Fibroblast of lung (primary cell): ENCODE data around the gene KMT2C. TPM values are rescaled to one million over a fixed set of nuclear protein-coding genes. Genes with fewer than 3 reads are reported as not detected.

ENCODE experiments used
- DNase-seq, 2 donors: peaks; one replicate each; pipeline versions ENCODE4 v3.0.0 to v3.0.0-alpha.2; 2010; ENCODE audit warnings: low read depth in 2 of 2
- H2AFZ ChIP-seq: 2 replicates; pipeline ENCODE4 v1.5.1; 2012; ENCODE audit warnings: low read length, control low read depth, inconsistent platforms
- H3K27ac ChIP-seq: 2 replicates; pipeline ENCODE4 v1.5.1; 2011; ENCODE audit warnings: low read length, control low read depth; ENCODE audit not compliant: insufficient read depth
- H3K27me3 ChIP-seq: 2 replicates; pipeline ENCODE4 v1.5.1; 2011; ENCODE audit warnings: mild to moderate bottlenecking, low read length; ENCODE audit not compliant: control insufficient read depth, insufficient read depth
- H3K36me3 ChIP-seq: 2 replicates; pipeline ENCODE4 v1.5.1; 2011; ENCODE audit warnings: low read length; ENCODE audit not compliant: control insufficient read depth, insufficient read depth
- H3K4me1 ChIP-seq: 2 replicates; pipeline ENCODE4 v1.5.1; 2011; ENCODE audit warnings: low read length; ENCODE audit not compliant: control insufficient read depth, insufficient read depth; ENCODE audit errors: extremely low read depth
- H3K4me2 ChIP-seq: 2 replicates; pipeline ENCODE4 v1.5.1; 2011; ENCODE audit warnings: low read length, control low read depth; ENCODE audit not compliant: insufficient read depth; ENCODE audit errors: extremely low read depth
- H3K4me3 ChIP-seq, 4 experiments: fragments of 200-600 bp in 1 of 4; sonication (generic) in 1 of 4; replicated peaks in 1 of 4; 2 replicates each; pipeline ENCODE4 v1.5.1; 2011 to 2016; ENCODE audit warnings: low read length in 4 of 4, low read depth in 3 of 4, mild to moderate bottlenecking in 3 of 4, control low read depth in 2 of 4, inconsistent platforms in 1 of 4, mixed read lengths in 1 of 4; ENCODE audit not compliant: insufficient read depth in 1 of 4; ENCODE audit errors: control extremely low read depth in 1 of 4
- H3K79me2 ChIP-seq: 2 replicates; pipeline ENCODE4 v1.5.1; 2012; ENCODE audit warnings: mild to moderate bottlenecking, low read length, inconsistent platforms; ENCODE audit not compliant: control insufficient read depth, insufficient read depth
- H3K9ac ChIP-seq: 2 replicates; pipeline ENCODE4 v1.5.1; 2011; ENCODE audit warnings: mild to moderate bottlenecking, low read length, control low read depth; ENCODE audit not compliant: insufficient read depth
- H3K9me3 ChIP-seq: 2 replicates; pipeline ENCODE4 v1.5.1; 2012; ENCODE audit warnings: low read depth, low read length; ENCODE audit not compliant: control insufficient read depth, insufficient read depth
- H4K20me1 ChIP-seq: 2 replicates; pipeline ENCODE4 v1.5.1; 2011; ENCODE audit warnings: low read length; ENCODE audit not compliant: control insufficient read depth, insufficient read depth; ENCODE audit errors: extremely low read depth
- EZH2 ChIP-seq: IDR thresholded peaks from 2 replicates; pipeline ENCODE4 v1.5.1; 2012; ENCODE audit warnings: low read length, control low read depth, mild to moderate bottlenecking; ENCODE audit errors: missing control alignments
- polyA plus RNA-seq, 2 donors: library from polyadenylated mRNA; depleted of rRNA in 1 of 2; stranded (reverse) in 1 of 2; unstranded in 1 of 2; fragments of >200 nt; gene quantifications; 2 replicates each; pipeline ENCODE4 v1.2.1, GENCODE V29; 2011 to 2012; ENCODE audit warnings: missing spikeins in 1 of 2
- total RNA-seq: library from RNA; depleted of rRNA; stranded (reverse); fragments of >200 nt; gene quantifications from 2 replicates; pipeline ENCODE4 v1.2.1, GENCODE V29; 2014
- TF ChIP-seq, protein P1 (sequence below), 2 donors: IDR thresholded peaks in 1 of 2; conservative IDR thresholded peaks in 1 of 2; 1 replicate in 1 of 2; 2 replicates in 1 of 2; pipeline ENCODE4 v1.5.1; 2011 to 2012; ENCODE audit warnings: low read length in 2 of 2, control low read depth in 1 of 2, inconsistent platforms in 1 of 2, low read depth in 1 of 2, mild to moderate bottlenecking in 1 of 2

The KMT2C gene
- total and polyA plus RNA-seq, 2 donors (not counting 1 experiment from before 2014, with no cell fraction given): 11.1 to 32.4 TPM

DNA sequence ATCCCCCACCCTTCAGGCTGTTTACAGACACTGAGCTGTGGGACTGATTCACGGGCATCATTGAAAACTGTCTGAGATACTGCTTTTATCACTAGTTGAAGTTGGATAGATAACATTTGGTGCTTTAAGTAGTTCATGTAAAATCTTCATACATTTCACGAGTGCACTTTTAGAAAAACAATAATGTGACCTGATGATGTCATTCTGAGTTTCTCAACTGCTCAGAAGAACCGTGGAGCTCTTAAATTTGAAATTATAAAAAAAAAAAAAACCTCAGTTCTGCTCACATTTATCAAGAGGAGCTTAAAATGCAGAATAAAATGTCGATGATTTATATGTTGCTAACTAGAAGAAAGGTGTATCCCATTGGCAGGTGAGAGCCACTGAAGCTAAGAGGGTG, 328.8 kb downstream of the KMT2C start:
- peak in 1 of 2 donors; percentile 28 for DNase-seq
- Histone ChIP-seq H4K20me1 (no peaks in the 10 kb centered on the region), H3K4me3 (no peak overlapping the region), H3K27ac (no peak overlapping the region), H3K36me3 (peaks cover 7% of the 10 kb centered on the region), H3K79me2 (no peaks in the 10 kb centered on the region), H3K9ac (no peak overlapping the region), H3K27me3 (no peaks in the 10 kb centered on the region), H3K9me3 (no peaks in the 10 kb centered on the region), H2AFZ (no peak overlapping the region), H3K4me1 (peaks cover 2% of the 10 kb centered on the region), H3K4me2 (no peak overlapping the region)
- no peak for TF ChIP-seq EZH2
- TF ChIP-seq, protein P1, sequence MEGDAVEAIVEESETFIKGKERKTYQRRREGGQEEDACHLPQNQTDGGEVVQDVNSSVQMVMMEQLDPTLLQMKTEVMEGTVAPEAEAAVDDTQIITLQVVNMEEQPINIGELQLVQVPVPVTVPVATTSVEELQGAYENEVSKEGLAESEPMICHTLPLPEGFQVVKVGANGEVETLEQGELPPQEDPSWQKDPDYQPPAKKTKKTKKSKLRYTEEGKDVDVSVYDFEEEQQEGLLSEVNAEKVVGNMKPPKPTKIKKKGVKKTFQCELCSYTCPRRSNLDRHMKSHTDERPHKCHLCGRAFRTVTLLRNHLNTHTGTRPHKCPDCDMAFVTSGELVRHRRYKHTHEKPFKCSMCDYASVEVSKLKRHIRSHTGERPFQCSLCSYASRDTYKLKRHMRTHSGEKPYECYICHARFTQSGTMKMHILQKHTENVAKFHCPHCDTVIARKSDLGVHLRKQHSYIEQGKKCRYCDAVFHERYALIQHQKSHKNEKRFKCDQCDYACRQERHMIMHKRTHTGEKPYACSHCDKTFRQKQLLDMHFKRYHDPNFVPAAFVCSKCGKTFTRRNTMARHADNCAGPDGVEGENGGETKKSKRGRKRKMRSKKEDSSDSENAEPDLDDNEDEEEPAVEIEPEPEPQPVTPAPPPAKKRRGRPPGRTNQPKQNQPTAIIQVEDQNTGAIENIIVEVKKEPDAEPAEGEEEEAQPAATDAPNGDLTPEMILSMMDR (conservative IDR thresholded peaks at IDR 0.05 in 1 of 2, IDR thresholded peaks at IDR 0.05 in 1 of 2; ENCODE audit: low read depth in 1 of 2, low read length in 2 of 2): no peak

DNA sequence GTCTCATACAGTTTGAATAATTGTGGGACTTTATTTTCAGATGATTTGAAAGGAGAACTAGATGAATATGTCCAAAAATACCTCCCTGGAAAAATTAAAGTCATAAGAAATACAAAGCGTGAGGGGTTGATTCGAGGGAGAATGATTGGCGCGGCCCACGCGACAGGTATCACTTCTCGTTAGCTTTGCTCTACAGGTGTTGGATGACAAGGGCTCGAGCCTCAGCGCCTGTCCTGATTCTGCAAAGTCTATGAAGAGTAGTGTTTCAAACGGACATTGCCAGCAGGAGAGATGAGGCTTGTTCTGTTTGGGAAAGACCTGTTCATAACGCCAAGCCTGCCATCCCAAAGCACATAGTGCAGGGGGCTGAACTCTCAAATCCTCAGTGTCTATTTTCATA, 330.6 kb downstream of the KMT2C start:
- Histone ChIP-seq H3K79me2 (no peaks in the 10 kb centered on the region), H3K9ac (no peak overlapping the region), H3K9me3 (no peaks in the 10 kb centered on the region), H4K20me1 (no peaks in the 10 kb centered on the region), H3K4me2 (no peak overlapping the region), H3K4me1 (peaks cover 2% of the 10 kb centered on the region), H3K27me3 (no peaks in the 10 kb centered on the region), H3K27ac (no peak overlapping the region), H2AFZ (no peak overlapping the region), H3K36me3 (peaks cover 7% of the 10 kb centered on the region), H3K4me3 (no peak overlapping the region)
- TF ChIP-seq, protein P1 (conservative IDR thresholded peaks at IDR 0.05 in 1 of 2, IDR thresholded peaks at IDR 0.05 in 1 of 2; ENCODE audit: low read depth in 1 of 2, low read length in 2 of 2): no peak
- TF ChIP-seq EZH2: no peak
- no peak for DNase-seq

DNA sequence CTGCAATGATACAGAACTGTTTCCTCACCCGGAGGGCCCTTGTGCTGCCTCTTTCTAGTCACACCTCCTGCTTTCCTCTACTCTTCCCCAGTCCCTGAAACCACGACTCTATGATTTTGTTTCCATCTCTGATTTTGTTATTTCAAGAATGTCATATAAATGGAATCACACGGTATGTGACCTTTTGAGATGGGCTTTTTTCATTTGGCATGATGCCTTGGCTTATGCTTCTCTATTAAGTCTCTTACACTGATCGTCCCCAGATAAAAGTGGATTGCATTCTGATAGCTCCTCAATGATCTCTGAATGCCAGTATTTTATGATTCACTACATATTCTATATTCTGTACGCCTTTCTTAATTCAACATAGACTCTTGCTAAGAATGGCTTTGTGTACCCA, 332.1 kb downstream of the KMT2C start:
- TF ChIP-seq EZH2: no peak
- TF ChIP-seq, protein P1 (conservative IDR thresholded peaks at IDR 0.05 in 1 of 2, IDR thresholded peaks at IDR 0.05 in 1 of 2; ENCODE audit: low read depth in 1 of 2, low read length in 2 of 2): no peak

More for the DNA sequence above, 332.1 kb downstream of the KMT2C start:
- Histone ChIP-seq H3K4me1 (peaks cover 2% of the 10 kb centered on the region), H3K27ac (no peak overlapping the region), H3K79me2 (no peaks in the 10 kb centered on the region), H3K4me3 (no peak overlapping the region), H3K36me3 (peaks cover 7% of the 10 kb centered on the region), H4K20me1 (no peaks in the 10 kb centered on the region), H2AFZ (no peak overlapping the region), H3K27me3 (no peaks in the 10 kb centered on the region), H3K9me3 (no peaks in the 10 kb centered on the region), H3K4me2 (no peak overlapping the region), H3K9ac (no peak overlapping the region)
- DNase-seq: peak in 1 of 2 donors; percentile 8
